ENCODE measurements around the gene CSNK1D.

Gene CSNK1D

DNA sequence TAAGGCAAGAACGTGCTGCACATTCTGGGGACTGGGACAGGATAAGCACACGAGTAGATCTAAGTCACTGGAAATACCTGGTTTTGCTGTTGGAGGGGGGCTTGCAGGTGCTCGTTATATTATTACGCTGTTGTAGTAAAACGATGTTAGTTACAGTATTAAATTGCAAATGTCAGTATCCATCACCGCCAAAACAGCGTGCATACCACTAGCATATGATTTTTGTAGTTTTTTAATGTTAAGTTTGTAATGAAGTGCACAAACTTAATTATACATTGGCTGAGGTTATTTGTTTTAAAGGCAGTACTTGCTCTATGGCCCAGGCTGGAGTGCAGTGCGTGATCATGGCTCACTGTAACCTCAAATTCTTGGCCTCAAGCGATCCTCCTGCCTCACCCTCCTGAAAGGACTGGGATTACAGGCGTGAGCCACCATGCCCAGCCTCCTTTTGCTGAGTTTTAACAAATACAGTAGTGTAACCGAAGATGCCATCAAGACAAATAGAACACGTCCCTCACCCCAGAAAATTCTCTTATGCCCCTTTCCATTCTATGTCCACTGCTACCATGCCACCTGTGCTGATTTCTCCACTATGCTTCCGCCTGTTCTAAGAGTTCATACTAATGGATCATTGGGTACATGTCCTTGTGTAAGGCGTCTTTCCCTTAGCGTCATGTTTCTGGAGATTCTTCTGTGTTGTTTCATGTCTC lies 20.7 kb upstream of the CSNK1D start:
- no peak for DNase-seq (ENCODE audit: low spot score)

DNA sequence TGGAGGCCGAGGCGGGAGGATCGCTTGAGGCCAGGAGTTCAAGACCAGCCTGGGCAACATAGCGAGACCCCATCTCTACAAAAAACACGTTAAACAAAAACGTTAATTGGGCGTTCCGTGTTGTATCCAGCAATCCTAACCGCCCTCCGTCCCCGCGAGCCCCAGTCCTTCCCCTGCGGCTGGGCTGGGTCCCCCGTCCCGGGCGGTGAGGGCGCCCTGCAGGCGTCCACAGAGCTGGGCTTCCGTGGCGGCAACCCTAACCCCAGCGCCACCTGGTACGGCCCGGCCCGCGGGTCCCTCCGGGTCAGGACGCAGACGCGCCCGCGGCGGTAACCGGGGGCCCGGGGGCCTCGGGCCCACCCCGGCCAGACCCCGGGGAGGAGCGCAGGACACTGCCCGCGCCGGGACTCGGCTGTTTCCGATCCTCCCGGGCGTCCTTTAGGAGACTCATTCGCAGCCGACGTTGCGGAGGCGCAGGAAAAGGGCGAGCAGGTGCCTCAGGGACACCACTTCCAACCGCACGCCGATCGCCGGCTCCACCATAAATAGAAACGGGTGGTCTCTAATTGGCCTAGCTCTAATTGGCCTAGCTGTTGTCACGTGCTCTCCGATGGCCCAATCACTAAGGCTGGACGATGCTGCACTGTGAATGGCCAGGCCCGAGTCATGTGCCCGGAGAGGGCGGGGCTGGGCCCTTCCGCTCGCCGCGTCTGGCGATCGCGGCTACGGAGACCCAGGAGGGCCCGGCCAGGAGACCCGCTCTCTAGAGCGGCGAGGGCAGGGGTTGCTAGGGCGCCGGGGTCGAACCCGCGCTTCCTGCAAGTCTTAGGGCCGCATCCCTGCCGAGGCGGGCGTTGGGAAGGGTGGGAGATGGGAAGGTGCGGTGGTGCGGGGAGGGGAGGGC lies 19.0 kb upstream of the CSNK1D start:
- DNase-seq (ENCODE audit: low spot score), result peak; percentile 99

DNA sequence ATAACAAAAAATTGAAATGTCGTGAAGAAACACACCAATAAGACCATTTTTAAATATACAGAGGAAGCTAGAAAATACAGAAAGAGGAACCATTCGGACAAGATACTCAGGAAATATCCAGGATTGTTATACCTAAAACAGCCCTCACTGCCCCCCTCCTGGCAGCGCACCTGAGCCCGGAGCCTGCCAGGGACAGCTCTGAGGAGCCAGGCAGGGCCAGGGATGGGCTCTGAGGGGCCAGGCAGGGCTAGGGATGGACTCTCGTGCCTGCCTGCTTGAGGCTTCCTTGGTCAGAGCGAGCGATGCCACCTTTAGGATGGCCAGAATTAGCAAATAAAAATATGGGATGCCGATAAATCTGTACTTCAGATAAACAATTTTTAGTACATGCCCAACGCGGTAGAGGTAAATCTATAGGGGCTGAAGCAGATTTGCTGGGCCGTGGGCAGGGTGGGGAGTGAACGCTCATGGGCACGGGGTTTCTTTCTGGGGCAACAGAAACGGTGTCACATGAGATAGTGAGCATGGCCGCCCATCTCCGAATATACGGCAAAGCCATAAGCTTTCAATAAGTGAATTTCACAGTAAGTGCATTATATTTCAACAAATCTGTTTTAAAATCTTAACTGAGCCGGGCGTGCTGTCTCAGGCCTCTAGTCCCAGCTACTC lies 18.2 kb upstream of the CSNK1D start:
- no peak for DNase-seq (ENCODE audit: low spot score)

DNA sequence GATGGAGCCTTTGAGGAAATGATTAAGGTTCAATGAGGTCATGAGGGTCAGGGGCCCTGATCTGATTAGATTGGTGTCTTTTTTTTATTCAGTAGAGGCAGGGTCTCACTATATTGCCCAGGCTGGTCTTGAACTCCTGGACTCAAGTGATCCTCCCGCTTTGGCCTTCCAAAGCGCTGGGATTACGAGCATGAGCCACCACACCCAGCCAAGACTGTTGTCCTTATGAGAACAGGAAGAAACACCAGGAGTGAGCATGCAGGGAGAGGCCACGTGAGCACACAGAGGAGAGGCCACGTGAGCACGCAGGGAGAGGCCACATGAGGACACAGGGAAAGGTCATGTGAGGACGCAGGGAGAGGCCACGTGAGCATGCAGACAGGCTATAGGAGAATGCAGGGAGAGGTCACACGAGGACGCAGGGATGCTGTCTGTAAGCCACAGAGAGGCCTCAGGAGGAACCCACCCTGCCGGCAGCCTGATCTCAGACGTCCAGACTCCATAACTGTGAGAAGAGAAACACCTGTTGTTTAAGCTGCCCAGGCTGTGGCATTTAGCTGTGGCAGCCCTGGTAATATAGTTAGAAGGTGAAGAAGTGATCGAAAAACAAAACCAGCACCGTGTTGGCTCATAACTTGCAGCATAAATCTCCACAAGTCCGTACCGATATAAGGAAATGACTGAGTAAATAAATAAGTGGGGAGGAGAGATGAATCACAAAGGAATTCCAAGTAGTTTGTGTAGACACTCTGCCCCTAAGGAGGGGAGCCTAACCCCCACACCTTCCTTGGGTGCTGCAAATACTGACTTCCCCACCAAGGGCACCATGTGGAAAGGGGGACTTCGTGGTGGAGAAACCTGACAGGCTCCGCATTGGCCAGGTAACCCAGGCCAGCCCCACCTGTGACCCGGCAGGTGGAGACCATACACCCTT lies 14.6 kb upstream of the CSNK1D start:
- peak; percentile 80 for DNase-seq (ENCODE audit: low spot score)

DNA sequence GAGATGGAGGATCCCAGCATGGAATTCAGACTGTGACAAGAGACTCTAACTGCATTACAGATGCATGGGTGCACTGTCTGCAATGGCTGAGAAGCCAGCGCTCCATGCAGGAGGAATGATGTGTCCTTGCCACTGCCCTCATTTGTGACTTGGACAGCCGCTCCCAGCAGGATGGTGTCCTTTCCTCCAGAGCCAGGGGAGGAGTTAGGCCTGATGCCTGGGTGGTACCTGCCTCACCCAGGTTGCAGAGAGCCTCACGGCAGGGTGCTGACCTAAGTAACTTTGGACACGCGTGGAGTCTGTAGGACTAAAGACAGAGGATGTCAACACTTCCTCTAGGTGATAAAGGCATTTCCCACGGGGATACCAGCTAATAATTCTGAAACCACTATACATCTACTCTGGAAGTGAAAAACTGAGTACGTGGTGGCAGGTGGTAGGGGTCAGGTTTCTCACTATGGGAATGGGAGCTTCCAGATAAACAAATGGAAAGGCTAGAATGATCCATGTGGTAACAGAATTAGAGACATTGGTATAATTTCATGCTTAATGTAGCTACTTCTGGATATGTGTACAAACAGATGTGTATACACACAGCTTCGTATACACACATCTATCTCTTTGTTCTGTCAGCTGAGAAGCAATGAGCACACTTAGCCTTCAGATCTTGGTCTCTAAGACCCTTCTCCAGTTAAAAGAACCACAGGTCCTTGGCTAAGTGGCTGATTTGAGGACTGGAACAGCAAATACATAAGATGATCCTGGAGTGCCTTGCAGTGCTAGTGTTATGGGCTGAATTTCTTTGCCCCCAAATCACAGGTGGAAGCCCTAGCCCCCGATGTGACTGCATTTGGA lies 13.7 kb upstream of the CSNK1D start:
- no peak for DNase-seq (ENCODE audit: low spot score)

DNA sequence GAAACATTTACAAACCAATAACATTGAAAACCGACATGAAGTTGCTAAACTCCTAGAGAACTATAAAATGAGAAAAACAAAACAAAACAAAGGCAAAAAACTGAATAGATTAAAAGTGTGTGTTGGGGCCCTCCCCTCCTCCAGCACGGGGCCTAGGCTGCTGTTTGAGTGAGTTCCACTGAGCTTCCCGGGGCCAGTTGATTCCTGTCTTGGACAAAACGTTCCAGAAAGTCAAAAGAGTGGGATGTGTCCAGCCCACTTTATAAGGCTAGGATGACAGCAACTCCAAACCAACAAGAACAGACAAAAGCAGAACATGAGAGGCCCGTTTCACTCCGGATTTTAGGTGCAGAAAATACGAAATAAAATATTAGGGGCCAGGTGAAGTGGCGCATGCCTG lies 11.6 kb upstream of the CSNK1D start:
- DNase-seq (ENCODE audit: low spot score), result no peak

DNA sequence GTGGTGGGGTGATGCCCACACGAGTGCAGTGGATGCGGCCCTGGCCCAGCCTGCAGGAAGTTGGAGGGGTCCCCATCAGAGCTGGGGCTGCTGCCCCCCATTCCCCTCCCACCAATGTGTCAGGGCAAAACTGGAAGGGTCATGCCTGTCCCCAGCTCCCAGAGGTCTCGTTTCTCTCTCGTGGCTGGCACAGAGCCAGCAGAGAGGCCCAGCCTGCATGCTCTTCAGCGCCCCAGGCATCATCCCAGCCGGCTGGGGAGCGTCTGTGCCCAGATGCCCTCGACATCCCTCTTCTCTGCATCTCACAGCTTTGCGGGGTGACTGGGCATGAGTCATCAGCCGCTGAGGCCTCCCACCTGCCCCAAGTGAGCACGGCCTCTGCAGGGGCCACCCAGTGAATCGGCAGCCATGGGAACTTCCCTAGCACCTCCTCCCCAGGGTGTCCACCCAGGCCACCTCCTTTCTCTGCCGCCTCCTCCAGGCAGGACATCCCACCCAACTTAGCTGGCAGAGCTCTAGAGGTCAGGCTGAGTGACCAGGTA lies 9.8 kb upstream of the CSNK1D start:
- no peak for DNase-seq (ENCODE audit: low spot score)

DNA sequence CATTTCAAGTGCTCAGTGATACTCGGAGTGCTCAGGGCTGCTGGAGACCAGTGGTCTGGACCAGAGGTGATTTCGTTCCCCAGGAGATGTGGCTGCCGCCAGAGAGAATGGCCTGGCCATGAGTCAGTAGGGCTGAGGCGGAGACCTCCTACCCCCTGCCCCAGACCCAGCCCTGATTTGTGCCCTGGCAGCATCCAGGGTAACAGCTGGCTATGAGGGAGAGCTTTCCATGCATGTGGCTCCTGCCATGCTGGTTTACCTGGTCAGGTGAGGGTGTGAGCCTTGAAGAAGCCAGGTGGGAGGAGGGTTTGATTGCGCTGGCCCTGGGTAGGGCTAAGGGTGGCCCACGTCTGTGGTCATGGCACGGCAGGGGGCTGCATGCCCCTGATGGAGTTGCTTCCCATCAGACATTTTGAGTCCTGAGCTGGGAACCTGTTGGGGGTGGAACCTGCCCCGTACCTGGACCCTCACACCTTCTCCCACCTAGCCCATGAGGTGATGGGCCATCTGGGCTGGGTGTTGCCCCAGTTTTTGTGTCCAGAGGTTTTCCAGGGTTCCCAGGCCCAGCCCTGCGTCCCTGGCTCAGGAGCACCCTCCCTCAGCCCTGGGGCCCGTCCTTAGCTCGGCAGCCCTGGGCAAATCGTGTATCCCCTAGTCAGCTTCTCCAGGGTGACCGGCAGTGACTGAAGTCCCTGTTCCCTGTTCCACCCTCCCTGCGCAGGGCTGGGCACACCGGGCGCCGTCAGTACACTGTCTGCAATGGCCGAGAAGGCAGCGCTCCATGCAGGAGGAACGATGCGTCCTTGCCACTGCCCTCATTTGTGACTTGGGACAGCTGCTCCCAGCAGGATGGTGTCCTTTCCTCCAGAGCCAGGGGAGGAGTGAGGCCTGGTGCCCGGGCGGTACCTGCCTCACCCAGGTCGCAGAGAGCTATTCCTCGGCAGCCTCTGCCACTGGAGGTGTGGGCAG lies 9.0 kb upstream of the CSNK1D start:
- DNase-seq (ENCODE audit: low spot score), result no peak

DNA sequence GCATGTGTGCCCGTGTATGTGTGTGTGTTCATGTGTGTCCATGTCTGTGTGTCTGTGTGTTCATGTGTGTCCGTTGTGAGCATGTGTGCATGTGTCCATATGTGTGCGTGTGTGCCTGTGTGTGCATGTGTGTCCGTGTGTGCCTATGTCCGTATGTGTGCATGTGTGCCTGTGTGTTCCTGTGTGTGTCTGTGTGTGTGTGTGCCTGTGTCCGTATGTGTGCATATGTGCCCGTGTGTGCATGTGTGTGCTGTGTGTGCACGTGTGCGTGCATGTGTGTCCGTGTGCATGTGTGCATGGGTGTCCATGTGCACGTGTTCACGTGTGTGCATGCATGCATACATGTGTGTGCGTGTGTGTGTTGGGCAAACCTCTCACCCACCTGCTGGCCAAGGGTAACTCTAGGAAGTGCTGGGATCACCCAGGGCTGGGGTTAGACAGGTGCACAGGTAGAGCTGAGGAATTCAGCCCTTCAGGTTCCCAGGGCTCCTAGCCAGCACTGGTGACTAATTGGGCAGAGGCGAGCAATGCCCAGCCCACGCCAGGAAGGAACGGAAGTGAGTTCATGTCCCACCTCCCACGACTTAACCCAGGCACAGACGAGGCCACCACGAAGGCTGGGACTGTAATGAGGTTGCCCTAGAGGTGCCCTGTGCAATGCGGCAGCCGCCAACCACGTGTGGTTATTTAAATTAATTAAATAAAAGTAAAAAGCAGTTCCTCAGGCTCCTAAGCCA lies 8.2 kb upstream of the CSNK1D start:
- DNase-seq (ENCODE audit: low spot score), result no peak

DNA sequence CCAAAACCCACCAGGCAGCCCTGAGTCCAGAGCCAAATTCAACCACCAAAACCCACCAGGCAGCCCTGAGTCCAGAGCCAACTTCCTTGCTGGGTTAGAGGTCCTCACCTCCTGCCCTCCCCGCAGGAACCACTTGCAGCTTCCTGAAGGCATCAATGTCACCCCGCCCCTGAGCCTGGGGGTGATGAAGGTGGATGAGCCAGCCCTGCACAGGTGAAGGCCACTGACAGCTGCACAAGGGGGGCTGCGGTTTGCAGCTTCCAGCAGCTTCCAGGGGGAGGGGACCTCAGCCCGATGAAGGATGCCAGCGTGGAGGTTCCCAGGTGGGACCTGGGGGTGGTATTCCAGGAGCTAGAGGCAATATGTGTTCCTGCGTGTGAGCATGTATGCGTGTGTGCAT lies 7.6 kb upstream of the CSNK1D start:
- DNase-seq (ENCODE audit: low spot score), result no peak

DNA sequence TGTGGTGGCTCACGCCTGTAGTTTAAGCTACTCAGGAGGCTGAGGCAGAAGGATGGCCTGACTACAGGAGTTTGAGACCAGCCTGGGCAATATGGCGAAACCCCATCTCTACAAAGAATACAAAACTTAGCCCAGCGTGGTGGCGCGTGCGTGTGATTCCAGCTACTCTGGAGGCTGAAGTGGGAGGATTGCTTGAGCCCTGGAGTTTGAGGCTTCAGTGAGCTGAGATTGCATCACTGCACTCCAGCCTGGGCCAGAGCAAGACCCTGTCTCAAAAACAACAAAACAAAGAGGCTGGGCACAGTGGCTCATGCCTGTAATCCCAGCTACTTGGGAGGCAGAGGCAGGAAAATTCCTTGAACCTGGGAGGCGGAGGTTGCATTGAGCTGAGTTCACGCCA lies 7.0 kb upstream of the CSNK1D start:
- DNase-seq (ENCODE audit: low spot score), result no peak

DNA sequence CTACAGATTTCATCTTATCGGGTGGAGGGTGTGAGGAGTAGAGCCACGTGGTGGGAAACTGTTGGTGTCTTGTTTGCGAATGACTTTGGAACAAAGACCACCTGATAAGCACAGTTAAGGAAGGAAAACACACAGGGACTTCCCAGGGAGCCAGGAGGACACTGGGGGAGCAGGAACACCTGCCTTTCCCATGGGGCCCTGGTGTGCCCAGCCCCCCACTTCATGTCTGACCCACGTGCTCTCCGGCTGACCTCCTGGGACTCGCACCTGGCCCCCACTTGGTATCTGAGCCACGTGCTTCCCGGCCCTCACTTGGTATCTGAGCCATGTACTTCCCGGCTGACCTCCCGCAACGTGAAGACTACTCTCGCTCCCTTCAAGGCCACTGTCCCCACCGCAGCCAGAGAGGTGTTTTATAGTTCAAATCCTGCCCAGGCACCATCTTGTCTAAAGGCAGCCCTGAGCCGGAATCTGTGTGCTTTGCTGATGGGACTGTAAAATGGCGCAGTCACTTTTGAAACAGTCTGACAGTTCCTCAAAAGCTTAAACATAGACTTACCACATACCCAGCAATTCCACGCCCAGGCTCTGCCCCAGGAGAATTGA lies 5.4 kb upstream of the CSNK1D start:
- DNase-seq (ENCODE audit: low spot score), result no peak

DNA sequence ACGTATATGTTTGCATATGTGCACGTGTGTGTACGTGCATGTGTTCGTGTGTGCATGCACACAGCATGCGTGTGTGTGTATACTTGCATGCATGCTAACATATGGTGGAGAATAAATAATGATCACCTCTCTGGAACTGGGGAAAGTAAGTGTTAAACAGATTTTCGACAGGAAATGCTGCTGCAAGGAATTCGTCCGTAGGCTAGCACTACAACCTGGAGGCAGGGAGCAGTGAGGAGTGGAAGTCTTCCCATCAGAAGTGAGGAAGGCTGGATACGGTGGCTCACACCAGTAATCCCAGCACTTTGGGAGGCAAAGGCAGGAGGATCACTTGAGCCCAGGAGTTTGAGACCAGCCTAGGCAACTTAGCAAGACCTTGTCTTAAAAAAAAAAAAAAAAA lies 4.8 kb upstream of the CSNK1D start:
- no peak for DNase-seq (ENCODE audit: low spot score)

DNA sequence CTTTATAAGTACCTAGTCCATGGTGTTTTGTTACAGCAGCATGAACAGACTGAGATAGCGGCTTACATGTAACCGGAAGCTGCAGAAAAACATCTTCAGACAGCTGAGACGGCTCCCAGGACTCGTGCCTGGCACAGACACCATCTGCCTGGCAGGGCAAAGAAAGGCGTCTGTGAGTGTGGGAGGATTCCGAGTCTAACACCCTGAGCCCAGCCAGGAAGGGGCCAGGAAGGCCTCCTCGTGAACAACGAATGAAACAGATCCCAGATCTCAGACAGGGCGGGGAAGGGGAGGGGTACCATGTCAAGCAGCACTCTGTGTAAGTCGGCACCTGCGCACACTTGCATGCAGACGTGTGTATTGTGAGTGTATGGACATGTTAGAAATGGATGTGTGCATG lies 4.4 kb upstream of the CSNK1D start:
- no peak for DNase-seq (ENCODE audit: low spot score)

DNA sequence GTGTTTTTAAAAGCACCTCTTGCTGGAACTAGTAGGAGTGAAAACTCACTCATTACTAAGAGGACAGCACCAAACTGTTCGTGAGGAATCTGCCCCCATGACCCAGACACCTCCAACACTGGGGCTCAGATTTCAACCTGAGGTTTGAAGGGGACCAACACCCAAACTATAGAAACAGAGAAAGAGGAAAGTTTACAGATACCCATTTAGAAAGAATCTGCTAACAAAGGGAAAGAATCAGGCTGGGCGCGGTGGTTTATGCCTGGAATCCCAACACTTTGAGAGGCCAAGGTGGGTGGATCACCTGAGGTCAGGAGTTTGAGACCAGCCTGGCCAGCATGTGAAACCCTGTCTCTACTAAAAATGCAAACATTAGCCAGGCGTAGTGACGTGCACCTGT lies 3.4 kb upstream of the CSNK1D start:
- no peak for DNase-seq (ENCODE audit: low spot score)

DNA sequence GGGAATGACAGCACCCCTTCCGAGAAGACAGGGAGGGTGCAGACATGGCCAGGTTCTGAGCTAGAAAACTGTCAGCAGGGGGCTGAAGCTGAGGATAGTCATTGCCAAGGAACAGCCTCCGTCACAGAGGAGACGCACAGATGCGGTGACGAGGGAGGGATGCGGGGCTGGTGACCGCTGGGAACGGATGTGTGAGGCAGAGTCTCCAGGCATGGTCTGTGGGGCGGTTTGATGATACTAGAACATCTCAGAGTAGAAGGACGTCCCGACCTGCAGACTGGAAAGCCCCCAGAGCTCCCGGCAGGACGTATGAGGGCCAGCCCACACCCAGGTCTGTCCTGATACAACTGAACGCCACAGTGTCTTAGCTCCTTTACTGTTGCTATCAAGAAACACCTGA lies 1.8 kb upstream of the CSNK1D start:
- DNase-seq (ENCODE audit: low spot score), result no peak

DNA sequence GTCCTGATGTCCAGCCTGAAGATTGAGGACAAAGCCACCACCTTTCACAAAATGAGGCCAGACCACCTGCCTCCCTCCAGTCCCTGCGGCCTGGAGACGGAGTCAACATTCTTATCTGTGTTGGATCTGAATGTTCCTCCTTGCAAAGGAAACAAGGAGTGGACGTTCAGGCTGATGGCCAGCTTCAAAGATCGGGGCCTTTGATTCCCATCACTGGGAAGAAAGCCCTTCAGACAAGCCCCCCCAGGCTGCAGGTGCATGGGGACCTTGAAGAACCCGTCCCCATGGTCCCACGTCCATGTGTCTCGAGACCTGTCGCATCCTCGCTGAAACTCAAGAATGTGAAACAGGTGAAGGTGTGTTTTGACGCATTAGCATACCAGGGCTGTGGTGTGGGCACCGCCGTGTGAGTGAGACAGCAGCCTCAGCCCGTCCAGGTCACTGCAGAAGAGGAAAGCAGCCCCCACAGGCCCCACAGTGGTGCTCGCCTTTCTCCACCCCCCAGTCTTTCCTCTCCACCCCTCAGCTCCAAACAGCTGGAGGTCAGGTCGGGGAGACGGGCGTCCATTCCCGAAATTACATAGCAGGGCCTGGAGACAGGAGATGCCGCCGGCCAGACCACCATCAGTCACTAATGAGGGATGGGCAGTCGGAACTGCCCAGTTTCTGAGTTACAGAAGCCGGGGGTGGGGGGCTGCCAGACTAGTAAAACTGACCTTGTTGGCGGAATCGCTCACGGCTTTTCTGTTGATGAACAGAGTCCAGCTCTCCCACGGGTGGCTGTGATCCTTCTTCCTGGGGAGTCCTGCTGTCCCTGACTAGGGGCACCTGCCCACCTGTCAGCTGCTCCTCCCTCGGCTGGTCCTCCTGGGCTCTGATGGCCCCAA lies 877 bp upstream of the CSNK1D start:
- DNase-seq (ENCODE audit: low spot score), result no peak
